ENCODE data around the gene USP46. TPM values are rescaled to one million over a fixed set of nuclear protein-coding genes. Genes with fewer than 3 reads are reported as not detected.

The USP46 gene
- total RNA-seq, 1 experiment from 2014 or later: 15.5 TPM

- ATAC-seq: no peak
- TF ChIP-seq POLR2AphosphoS5 (IDR thresholded peaks at IDR 0.05; ENCODE audit: low read depth, low read length): no peak
- in situ Hi-C loops (cut with HindIII; ENCODE audit: low pct_unique_long_range_greater_than_20kb, low sequenced_read_pairs) (no loop called here), intact Hi-C loops (cut with micrococcal nuclease; ENCODE audit: unreplicated experiment) (no loop called here)
- Histone ChIP-seq H3K9me3 (ENCODE audit: control insufficient read depth, insufficient read depth, low read depth, low read length) (no peaks in the 10 kb centered on the region), H3K27ac (ENCODE audit: low read length) (no peak overlapping the region), H3K27me3 (ENCODE audit: control insufficient read depth, insufficient read depth, low read length) (no peaks in the 10 kb centered on the region), H3K4me1 (ENCODE audit: control insufficient read depth, insufficient read depth, low read length) (no peaks in the 10 kb centered on the region), H3K4me3 (ENCODE audit: low read depth in 2 of 2, low read length in 2 of 2) (no peak overlapping the region), H3K36me3 (ENCODE audit: control insufficient read depth, insufficient read depth, low read length) (no peaks in the 10 kb centered on the region)
- DNase-seq (ENCODE audit: low read depth, low spot score): no peak
- no TSS peak for BruUV-seq (replicated peaks)
- ChIA-PET CTCF (no interaction called here), POLR2A (no interaction called here)
Observed at GRCh38 chr4:52627876-52628275, 31.2 kb downstream of the USP46 start.

GRCh38 chr4:52625216-52625615, 33.9 kb downstream of the USP46 start:
- ChIA-PET CTCF (no interaction called here), POLR2A (no interaction called here)
- TF ChIP-seq SIN3A (IDR thresholded peaks at IDR 0.05; ENCODE audit: borderline replicate concordance, insufficient read depth, low read depth, low read length) (no peak), REST (IDR thresholded peaks at IDR 0.05; ENCODE audit: insufficient read depth in 1 of 2, low read depth in 2 of 2, low read length in 1 of 2) (no peak), POLR2AphosphoS5 (IDR thresholded peaks at IDR 0.05; ENCODE audit: low read depth, low read length) (no peak), CTCF (IDR thresholded peaks at IDR 0.05) (no peak), TCF7L2 (IDR thresholded peaks at IDR 0.05; ENCODE audit: low read depth, low read length) (no peak)
- no peak overlapping the region for H3K27ac ChIP-seq (ENCODE audit: low read length)
- no TSS peak for BruUV-seq (replicated peaks)
- H3K4me3 ChIP-seq (ENCODE audit: low read depth in 2 of 2, low read length in 2 of 2): no peak overlapping the region
- H3K27me3 ChIP-seq (ENCODE audit: control insufficient read depth, insufficient read depth, low read length): no peaks in the 10 kb centered on the region
- DNase-seq (ENCODE audit: low read depth, low spot score) (no peak), ATAC-seq (no peak)
- in situ Hi-C loops (cut with HindIII; ENCODE audit: low pct_unique_long_range_greater_than_20kb, low sequenced_read_pairs) (no loop called here), intact Hi-C loops (cut with micrococcal nuclease; ENCODE audit: unreplicated experiment) (no loop called here)
- H3K4me1 ChIP-seq (ENCODE audit: control insufficient read depth, insufficient read depth, low read length): no peaks in the 10 kb centered on the region
- H3K9me3 ChIP-seq (ENCODE audit: control insufficient read depth, insufficient read depth, low read depth, low read length): no peaks in the 10 kb centered on the region
- no peaks in the 10 kb centered on the region for H3K36me3 ChIP-seq (ENCODE audit: control insufficient read depth, insufficient read depth, low read length)

GRCh38 chr4:52622564-52622963, 36.5 kb downstream of the USP46 start:
- CTCF ChIA-PET: no interaction called here
- POLR2A ChIA-PET: no interaction called here
- H3K27ac ChIP-seq (ENCODE audit: low read length): no peak overlapping the region
- no peaks in the 10 kb centered on the region for H3K27me3 ChIP-seq (ENCODE audit: control insufficient read depth, insufficient read depth, low read length)
- H3K4me3 ChIP-seq (ENCODE audit: low read depth in 2 of 2, low read length in 2 of 2): no peak overlapping the region
- no peak for TF ChIP-seq SIN3A (IDR thresholded peaks at IDR 0.05; ENCODE audit: borderline replicate concordance, insufficient read depth, low read depth, low read length)
- TF ChIP-seq REST (IDR thresholded peaks at IDR 0.05; ENCODE audit: insufficient read depth in 1 of 2, low read depth in 2 of 2, low read length in 1 of 2): no peak
- no peak for TF ChIP-seq CTCF (IDR thresholded peaks at IDR 0.05)
- no peak for TF ChIP-seq POLR2AphosphoS5 (IDR thresholded peaks at IDR 0.05; ENCODE audit: low read depth, low read length)
- no peak for TF ChIP-seq TCF7L2 (IDR thresholded peaks at IDR 0.05; ENCODE audit: low read depth, low read length)
- no peak for DNase-seq (ENCODE audit: low read depth, low spot score)
- intact Hi-C loops (cut with micrococcal nuclease; ENCODE audit: unreplicated experiment): no loop called here
- no peaks in the 10 kb centered on the region for H3K4me1 ChIP-seq (ENCODE audit: control insufficient read depth, insufficient read depth, low read length)
- no peak for ATAC-seq
- H3K36me3 ChIP-seq (ENCODE audit: control insufficient read depth, insufficient read depth, low read length): no peaks in the 10 kb centered on the region
- in situ Hi-C loops (cut with HindIII; ENCODE audit: low pct_unique_long_range_greater_than_20kb, low sequenced_read_pairs): no loop called here
- H3K9me3 ChIP-seq (ENCODE audit: control insufficient read depth, insufficient read depth, low read depth, low read length): no peaks in the 10 kb centered on the region
- BruUV-seq (replicated peaks): no TSS peak
